Right atrium auricular region (tissue), 2 donors: ENCODE measurements around the gene TFEB. TPM values are rescaled to one million over a fixed set of nuclear protein-coding genes. Genes with fewer than 3 reads are reported as not detected.

Experiments
- DNase-seq: peaks from one replicate; pipeline ENCODE4 v3.0.0-alpha.2; 2019; ENCODE audit warnings: low spot score
- H3K27ac ChIP-seq, 2 donors: fragments of 200-600 bp; sonication (generic); 1 replicate in 1 of 2; 2 replicates in 1 of 2; pipeline ENCODE4 v1.5.1; 2016 to 2019
- H3K27me3 ChIP-seq, 2 donors: fragments of 200-600 bp; sonication (generic); one replicate each; pipeline versions ENCODE4 v1.5.1 to v1.6.0; 2017 to 2019
- H3K36me3 ChIP-seq: fragments of 200-600 bp; sonication (generic); one replicate; pipeline ENCODE4 v1.5.1; 2016
- H3K4me1 ChIP-seq, 2 donors: fragments of 200-600 bp; sonication (generic); one replicate each; pipeline versions ENCODE4 v1.5.1 to v1.6.0; 2017 to 2019
- H3K4me3 ChIP-seq, 2 donors: fragments of 200-600 bp; sonication (generic); 1 replicate in 1 of 2; 2 replicates in 1 of 2; pipeline ENCODE4 v1.5.1; 2017 to 2019; ENCODE audit warnings: mild to moderate bottlenecking in 1 of 2, moderate library complexity in 1 of 2
- H3K9me3 ChIP-seq, 2 donors: fragments of 200-600 bp; sonication (generic); one replicate each; pipeline ENCODE4 v1.5.1; 2019
- total RNA-seq, 2 donors: library from RNA; depleted of rRNA; stranded (reverse); fragments of >200 nt; gene quantifications; one replicate each; pipeline ENCODE4 v1.1.0, GENCODE V29; 2016
- TF ChIP-seq, protein P1 (sequence below), 2 donors: fragments of 200-600 bp; sonication (generic); IDR thresholded peaks; one replicate each; pipeline ENCODE4 v1.5.1; 2019; ENCODE audit warnings: antibody characterized with exemption in 2 of 2

Gene TFEB
- total RNA-seq, 2 donors from 2014 or later = 31.5 to 35.8 TPM

DNA sequence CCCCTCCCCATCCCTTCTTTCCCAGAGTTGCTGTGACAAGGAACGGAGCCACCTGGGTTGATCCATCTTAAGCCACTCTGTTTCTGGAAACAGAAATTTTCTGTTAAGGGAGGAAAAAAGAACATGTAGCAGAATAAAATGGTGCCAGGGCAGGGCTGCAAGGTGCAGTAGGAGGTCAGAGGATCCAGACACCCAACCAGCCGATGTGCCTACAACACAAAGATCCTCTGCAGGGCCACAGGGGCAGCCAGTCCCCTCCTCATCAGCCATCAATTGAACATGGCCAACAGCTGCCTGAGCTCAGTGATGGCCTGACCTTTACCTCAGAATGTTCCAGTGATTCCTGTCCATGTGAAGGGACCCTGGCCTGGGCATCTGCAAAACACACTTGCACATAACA, 85.3 kb downstream of the TFEB start:
- DNase-seq = no peak
- Histone ChIP-seq H3K36me3 (no peaks in the 10 kb centered on the region), H3K9me3 (no peaks in the 10 kb centered on the region), H3K27me3 (no peaks in the 10 kb centered on the region), H3K4me3 (no peak overlapping the region), H3K4me1 (no peaks in the 10 kb centered on the region), H3K27ac (no peak overlapping the region)
- TF ChIP-seq, protein P1, sequence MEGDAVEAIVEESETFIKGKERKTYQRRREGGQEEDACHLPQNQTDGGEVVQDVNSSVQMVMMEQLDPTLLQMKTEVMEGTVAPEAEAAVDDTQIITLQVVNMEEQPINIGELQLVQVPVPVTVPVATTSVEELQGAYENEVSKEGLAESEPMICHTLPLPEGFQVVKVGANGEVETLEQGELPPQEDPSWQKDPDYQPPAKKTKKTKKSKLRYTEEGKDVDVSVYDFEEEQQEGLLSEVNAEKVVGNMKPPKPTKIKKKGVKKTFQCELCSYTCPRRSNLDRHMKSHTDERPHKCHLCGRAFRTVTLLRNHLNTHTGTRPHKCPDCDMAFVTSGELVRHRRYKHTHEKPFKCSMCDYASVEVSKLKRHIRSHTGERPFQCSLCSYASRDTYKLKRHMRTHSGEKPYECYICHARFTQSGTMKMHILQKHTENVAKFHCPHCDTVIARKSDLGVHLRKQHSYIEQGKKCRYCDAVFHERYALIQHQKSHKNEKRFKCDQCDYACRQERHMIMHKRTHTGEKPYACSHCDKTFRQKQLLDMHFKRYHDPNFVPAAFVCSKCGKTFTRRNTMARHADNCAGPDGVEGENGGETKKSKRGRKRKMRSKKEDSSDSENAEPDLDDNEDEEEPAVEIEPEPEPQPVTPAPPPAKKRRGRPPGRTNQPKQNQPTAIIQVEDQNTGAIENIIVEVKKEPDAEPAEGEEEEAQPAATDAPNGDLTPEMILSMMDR (IDR thresholded peaks at IDR 0.05) = no peak

- Histone ChIP-seq H3K27ac (no peak overlapping the region), H3K27me3 (no peaks in the 10 kb centered on the region), H3K9me3 (no peaks in the 10 kb centered on the region), H3K36me3 (no peaks in the 10 kb centered on the region), H3K4me3 (no peak overlapping the region), H3K4me1 (no peaks in the 10 kb centered on the region)
- DNase-seq = no peak
- TF ChIP-seq, protein P1 (IDR thresholded peaks at IDR 0.05) = no peak
Observed at GRCh38 chr6:41649596-41649995, 85.8 kb downstream of the TFEB start.

DNA sequence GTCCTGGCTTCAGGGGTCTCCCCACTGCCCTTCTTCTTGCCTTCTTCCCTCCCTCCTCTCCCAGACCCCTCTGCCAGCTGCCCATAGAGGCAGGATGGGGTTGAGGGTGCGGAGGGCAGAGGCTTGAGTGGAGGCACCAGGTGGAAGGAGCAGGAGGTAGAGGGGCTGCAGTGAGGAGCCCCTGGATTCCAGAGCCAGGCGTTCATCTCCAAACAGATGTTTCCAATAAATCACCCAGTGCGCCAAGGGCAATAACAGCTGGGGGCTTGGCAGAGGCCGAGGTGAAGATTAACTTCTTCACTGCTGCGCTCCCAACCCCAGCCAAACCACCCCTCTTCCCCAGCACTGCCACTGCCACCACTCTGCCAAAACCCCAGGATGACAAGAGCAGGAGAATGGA, 86.5 kb downstream of the TFEB start:
- no peaks in the 10 kb centered on the region for H3K4me1 ChIP-seq
- H3K27me3 ChIP-seq = no peaks in the 10 kb centered on the region
- no peak overlapping the region for H3K27ac ChIP-seq
- TF ChIP-seq, protein P1 (IDR thresholded peaks at IDR 0.05) = no peak
- no peaks in the 10 kb centered on the region for H3K9me3 ChIP-seq
- H3K36me3 ChIP-seq = no peaks in the 10 kb centered on the region
- no peak overlapping the region for H3K4me3 ChIP-seq
- DNase-seq = no peak

DNA sequence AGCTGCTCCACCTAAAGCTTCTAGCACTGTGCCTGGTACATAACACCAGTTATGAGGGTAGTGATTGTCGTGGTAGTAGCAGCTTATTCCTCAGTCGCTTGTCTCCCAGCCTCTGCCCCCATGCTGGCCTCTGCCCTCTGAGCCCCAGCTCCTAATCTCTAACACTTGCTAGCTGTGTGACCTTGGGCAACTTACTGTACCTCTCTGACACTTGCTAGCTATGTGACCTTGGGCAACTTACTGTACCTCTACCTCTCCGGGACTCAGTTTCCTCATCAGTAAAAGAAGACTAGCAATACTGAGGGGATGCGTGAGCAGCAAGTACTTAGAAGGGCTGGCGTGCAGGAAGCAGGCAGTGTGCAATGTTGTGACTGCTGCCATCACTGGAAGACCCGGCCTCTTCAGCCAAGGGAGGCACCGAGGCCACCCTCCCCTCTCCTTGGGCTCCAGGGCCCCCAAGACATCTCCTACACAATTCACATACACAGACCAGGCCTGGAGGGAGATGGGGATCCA, 87.3 kb downstream of the TFEB start:
- H3K4me3 ChIP-seq = no peak overlapping the region
- no peak overlapping the region for H3K27ac ChIP-seq
- H3K9me3 ChIP-seq = no peaks in the 10 kb centered on the region
- TF ChIP-seq, protein P1 (IDR thresholded peaks at IDR 0.05) = no peak
- H3K27me3 ChIP-seq = no peaks in the 10 kb centered on the region
- H3K4me1 ChIP-seq = no peaks in the 10 kb centered on the region
- no peak for DNase-seq
- no peaks in the 10 kb centered on the region for H3K36me3 ChIP-seq

- Histone ChIP-seq H3K27me3 (no peaks in the 10 kb centered on the region), H3K4me3 (no peak overlapping the region), H3K27ac (no peak overlapping the region), H3K36me3 (no peaks in the 10 kb centered on the region), H3K9me3 (no peaks in the 10 kb centered on the region), H3K4me1 (no peaks in the 10 kb centered on the region)
- TF ChIP-seq, protein P1 (IDR thresholded peaks at IDR 0.05) = no peak
- no peak for DNase-seq
Observed at GRCh38 chr6:41647061-41647511, 88.3 kb downstream of the TFEB start.
